NCI-H1092 (cell line): ENCODE data around the gene ANO10.

Experiments
- DNase-seq: peaks from one replicate; lab custom pipeline; 2025; lab: John Stamatoyannopoulos, UW

Gene ANO10

DNA sequence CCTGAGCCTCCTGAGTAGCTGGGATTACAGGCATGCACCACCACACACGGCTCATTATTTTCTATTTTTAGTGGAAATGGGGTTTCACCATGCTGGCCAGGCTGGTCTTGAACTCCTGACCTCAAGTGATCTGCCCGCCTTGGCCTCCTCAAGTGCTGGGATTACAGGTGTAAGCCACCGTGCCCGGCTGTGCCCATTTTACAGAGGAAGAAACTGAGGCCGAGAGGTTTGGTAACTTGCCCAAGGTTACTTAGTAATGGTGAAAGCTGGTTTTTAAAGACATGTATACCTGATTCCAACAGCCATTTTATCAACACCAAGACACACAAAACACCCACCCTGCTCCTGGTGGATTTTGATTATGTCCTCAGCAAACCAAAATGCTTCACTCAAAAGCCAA, 206.7 kb downstream of the ANO10 start:
- no peak for DNase-seq

DNA sequence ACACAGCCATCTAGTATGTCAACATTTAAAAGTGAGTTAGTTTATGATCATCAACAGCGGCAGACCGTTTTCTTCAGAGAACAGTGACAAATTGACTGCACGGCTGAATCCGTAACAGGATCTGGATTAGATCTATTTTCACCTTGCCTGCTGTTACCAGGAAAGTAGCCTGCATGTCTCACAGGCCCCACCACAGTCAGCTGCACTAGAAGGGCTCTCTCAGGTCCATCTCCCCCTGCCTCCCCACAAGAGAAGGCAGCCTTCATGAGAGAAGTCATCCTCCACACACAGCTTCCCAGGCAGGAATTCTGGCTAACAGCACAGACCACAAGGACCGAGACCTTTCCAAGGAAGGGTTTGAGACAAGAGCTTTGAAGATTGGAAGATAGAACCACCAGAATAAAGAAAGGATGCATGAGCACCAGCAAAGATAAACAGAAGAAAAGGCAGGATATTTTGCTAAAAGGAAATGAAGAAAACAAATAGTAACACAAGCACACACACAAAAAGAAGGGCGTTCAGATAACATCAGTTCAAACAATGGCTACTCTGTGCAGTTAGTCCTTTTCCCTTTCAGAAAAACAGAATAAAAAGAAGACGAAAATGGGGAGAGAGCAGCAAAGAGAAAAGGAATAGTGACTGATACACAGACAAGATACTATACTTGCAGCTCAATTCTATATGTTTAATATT, 208.0 kb downstream of the ANO10 start:
- no peak for DNase-seq

DNA sequence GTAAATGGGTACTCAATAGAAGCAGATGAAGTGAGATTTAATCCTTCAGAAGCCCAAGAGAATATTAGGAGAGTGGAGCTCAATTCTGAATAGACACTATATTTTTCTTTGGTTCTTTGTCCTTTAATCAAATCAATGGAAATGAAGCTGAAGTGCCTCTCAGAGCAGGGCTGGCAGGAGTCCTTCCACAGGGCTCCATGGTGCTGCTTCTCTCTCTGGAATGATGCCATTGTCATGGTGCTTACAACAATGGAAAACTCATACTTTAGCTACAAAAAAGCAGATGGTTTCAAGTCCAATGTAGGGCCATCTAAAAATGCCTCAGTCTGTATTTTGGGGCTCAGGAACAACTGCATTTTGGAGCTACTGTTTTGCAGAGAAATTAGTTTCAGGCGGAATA, 210.4 kb downstream of the ANO10 start:
- peak; percentile 11 for DNase-seq

DNA sequence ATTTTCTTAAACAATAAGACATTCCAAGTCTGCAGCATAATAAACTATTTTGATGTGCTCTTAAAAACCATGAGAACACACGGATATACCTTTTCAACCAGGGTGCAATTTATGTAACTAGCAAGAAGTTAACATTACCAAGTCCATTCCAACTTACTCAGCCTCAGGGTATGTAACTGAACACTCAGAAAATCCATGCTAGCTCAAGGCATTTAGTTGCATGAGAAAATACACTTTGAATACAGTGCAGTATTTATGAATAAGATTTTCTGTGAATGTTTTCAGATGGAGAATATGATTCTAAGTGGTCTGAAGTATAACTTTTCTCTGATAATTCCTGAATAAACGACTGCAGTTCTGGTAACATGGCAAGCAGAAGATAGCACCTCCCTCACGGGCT, 211.2 kb downstream of the ANO10 start:
- DNase-seq, result no peak

DNA sequence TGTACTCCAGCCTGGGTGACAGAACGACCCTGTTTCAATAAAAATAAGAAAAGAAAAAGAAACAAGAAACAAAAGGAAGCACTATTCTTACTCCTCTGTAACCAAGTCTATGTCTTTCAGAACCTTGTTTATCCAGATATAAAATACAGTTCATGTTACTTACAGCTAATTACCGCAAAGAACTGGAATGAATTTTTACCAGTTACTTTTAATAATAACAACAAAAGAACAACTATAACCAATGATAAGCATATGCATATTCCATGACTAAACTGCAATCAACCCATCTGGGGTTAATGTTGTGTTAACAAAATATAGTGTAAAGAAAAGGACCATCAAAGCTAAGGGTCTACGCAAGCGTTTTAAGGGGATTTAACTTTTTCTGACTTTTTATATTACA, 212.3 kb downstream of the ANO10 start:
- DNase-seq, result no peak

DNA sequence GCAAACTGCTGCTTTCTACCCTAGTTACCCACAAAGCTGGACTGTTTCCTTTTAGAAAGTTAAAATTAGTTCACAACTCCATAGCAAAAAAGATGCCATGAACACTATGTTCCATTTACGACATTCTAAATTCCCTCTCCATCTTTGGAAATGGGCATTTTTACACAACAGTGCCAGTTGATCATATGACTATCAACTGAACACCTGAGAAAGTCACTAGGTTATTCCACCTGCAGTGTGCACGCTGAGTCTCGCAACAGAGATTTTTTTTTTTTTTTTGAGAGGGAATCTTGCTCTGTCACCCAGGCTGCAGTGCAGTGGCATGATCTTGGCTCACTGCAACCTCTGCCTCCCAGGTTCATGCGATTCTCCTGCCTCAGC, 215.2 kb downstream of the ANO10 start:
- DNase-seq, result no peak

DNA sequence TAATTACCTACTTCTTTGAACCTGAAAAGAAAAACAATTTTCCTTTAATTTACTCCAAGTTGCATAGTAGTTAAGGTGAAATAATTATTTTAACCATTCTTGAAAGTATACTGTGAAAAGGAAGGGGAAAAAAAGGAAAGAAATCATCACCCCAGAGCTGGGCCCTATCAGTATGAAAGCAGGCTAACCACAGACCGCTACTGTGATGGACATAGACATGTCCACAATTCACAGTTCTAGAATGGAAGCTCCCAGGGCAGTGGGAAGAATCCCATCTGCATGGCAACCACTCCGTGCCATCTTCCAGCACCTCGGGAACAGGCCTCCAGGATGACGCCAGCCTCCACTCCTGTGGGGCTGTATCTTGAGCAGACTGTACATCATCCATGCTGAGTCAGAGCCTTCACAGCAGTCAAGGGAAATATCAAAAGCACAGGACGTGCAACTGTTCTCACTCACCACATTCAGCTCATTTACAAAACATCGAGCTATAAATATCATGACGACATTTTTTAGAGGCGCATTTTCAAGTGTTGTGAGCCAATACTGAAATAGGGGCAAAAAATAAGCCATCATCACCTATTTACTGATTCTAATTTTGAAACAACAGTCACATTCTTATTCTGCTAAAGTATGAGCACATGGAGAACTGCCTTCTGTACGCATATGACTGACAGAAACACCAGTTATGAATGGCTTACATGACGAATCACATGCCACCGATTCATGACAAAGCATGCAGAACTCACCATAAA, 215.7 kb downstream of the ANO10 start:
- DNase-seq, result no peak

DNA sequence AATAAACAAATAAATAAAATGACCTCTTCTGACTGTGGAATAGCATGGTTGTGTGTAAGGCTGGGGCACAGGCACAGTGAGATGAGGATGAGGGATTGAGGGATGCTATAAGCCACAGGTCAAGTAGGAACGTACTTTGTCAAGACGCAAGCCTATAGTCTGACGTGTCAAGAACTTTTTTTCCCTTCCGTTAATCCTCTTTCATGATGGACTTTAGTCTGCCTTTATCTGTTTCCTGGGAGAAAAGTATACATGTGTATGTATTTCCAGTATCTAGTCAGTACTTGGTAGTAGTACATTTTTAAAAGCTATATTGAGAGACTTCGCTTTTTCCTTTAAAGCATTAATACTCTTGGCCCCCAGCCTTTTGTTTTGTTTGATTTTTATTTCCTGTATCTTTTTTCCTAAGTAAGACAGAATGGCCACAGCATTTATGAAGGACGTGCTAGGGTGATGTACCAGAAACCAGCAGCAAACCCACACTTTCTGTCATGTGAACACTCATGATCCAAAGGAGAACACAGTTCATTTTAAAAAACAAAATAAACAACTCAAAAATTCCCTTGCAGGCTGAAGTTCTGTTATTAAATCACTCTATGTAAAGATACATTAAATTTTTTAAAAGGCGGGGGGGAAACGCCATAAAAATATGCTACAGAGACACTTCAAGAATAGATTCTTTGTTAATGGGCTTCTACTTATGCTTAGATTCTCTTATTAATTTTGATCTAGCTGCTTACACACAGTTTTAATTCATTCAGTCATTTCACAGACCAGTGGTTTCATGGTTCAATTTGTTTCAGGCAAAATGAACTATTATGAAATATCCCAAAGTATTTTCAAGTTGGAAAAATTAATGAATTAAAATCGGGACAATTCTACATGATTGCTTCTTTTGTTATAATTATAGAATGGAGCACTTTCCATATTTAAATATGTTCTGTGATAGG, 220.8 kb downstream of the ANO10 start:
- DNase-seq, result no peak

DNA sequence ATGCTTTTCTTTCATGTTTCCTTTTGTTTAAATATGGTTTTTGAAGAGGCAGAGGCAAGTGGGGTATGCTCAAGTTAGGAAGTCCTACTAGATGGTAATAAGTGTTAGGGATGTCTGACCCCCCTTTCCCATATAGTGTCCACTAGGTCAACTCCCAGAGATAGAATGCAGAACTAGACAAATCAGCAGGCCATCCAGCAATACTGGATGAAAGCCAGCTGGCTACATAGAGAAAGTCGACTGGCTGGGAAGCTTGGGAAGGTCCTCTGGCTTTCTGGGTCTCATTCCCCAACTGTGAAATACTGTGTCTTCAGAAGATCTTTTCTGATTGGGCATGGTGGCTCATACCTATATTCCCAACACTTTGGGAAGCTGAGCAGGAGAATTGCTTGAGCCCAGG, 221.6 kb downstream of the ANO10 start:
- no peak for DNase-seq

DNA sequence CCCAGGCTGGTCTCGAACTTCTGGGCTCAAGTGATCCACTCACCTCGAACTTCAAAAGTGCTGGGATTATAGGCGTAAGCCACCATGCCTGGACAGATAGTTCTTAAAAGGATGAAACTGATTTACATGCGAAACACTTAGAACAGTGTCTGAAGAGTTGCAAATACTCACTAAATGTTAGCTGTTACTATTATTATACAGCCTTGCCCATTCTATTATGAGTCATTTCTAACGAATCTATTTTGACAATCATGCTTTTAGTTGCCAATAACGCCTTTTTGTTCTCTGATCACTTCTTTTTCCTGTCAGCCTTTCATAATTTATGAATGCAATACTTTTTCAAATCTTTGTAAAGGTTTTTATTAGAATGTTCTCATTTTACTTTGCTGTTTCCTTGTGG, 222.8 kb downstream of the ANO10 start:
- DNase-seq, result no peak

DNA sequence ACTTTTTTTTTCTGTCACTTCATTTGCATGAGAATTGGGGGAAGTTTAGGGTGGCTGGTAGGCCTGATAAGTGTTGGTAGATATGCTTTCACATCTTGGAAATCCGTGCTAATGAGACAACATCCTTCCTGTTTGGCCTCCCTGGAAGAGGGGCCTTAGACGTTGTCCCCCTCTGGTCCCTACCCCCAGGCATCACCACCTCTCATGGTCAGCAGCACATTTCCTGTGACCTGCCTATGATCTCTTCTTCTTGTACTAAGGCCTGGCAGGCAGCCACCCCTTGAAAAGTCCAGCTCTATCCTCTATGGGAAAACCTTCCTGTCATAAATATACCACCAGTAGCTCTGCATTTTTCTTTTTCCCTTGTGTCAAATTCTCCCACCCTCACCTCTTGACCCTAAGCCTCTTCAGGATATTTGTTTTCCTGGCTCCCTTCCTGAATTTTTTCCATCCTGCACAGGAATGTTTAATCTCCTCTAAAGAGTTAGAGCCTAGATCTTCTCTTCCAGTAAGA, 227.7 kb downstream of the ANO10 start:
- no peak for DNase-seq

DNA sequence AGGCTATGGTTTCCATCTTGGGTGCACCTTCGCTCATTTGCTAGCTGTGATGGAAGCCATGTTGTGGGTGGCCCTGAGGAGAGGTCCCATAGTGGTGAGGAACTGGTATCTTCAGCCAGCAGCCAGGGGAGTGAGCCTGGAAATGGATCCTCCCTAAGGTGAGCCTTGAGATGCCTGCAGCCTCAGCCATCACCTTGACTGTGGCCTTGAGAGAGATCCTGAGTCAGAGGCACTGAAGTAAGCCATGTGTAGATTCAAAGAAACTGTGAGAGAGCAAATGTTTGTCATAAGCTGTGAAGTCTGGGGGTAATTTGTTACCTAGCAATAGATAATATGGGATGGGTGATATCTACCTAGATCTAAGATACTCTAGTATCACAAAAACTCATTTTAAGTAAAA, 230.2 kb downstream of the ANO10 start:
- DNase-seq, result no peak

DNA sequence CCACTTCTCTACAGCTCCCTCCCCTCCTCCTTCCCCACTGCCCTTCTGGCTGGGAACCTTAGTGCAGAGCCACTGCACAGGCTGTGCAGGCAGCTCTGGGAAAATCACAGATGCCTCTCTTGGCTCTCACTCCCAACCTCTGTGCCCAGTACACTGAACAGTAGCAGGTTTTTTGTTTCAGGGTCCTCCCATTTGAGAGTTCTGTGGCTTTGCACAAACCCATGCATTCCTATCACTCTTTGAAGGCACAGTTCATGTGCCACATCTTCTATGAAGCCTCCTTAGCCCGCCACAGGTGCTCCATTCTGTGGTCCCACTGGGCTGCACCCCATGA, 231.6 kb downstream of the ANO10 start:
- no peak for DNase-seq

DNA sequence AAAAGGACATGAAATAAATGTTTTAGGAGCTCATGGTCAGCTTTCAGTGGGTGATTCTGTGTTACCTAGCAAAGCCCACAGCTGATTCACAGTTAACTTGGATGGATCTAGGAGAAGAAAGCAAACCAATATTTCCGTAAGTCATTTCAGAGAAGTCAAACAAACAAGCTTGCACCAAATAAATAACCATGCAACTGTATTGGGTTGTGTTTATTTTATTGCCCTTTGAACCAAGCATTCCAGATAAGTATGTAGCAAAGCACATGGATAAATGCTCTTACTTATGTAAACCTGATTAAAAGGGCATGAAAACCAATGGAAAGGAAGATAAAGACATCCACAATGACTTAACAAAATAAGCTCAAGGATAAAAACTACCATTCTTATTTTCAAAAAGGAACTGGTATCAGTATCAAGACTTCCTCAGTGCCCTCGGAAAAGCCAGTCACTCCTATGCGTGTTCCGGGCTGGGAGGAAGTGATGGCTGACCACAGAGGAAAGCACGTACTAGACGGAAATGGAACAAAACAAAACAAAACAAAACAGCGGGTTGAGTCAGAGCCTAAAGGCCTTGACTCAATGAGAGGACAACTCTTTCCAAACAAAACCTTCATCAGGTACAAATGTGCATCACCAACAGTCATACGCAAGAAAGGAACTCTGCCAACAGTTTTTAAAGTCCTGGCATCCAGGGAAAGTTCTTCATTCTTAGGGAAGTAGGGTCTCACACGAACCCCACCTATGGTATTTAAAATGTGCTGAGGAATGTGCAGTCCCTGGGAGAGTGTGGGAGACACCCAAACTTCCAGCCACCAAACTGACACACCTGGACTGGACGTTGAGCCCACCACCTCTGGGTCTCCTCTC, 232.2 kb downstream of the ANO10 start:
- no peak for DNase-seq

DNA sequence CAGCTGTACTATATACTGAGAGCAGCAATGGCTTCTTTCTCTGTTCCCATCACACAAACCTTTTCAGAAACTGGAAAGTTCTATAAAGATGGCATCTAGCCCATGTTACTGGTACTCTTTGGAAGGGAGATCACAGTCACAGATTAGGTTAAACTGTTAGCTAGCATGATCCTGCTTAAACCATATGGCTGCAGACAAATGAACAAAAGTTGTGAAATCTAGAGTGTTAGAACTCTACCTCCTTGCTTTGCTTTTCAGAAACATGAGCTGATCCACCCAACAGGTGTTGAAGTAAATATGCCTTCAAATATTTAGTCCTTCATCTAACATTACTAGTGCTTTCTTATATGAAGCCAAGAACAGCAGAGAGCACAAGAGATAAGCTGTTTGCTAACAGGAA, 232.9 kb downstream of the ANO10 start:
- no peak for DNase-seq

DNA sequence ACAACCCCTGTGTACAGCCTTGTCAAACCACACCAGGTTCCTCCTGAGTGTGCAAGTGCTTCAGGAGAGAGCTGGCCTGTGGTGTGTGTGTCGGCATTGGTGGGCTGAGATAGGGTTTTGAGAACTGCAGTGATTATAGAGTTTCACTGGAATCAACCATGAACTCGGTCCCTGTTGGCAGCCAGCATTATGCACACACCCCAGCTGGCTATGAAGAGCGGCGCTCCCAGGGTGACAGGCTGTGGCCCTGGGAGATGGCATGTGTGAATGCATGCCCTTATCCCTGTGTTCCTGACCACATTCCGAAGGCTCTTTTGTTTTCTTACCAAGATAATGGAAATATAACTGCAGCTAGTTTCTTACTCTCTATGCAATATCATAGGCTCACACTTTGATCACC, 233.6 kb downstream of the ANO10 start:
- no peak for DNase-seq

DNA sequence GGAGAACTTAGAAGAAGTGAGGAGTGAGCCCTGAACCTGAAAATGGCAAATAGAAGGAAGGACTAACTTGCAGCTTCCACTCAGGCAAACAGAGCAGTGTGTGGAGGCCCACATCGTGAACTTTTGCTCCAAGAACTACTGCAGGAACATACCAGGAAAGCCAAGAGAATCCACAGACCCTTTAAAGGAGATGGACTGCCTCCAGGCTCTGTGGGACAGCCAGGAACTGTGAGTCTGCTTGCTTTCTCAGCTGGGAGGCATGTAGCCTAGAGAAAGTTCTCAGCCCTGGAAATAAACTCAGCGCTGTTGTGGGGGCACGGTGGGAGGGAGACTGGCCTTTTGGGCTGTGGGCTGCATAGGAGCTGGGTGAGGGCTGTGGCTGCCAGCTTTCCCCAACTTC, 242.5 kb downstream of the ANO10 start:
- no peak for DNase-seq

DNA sequence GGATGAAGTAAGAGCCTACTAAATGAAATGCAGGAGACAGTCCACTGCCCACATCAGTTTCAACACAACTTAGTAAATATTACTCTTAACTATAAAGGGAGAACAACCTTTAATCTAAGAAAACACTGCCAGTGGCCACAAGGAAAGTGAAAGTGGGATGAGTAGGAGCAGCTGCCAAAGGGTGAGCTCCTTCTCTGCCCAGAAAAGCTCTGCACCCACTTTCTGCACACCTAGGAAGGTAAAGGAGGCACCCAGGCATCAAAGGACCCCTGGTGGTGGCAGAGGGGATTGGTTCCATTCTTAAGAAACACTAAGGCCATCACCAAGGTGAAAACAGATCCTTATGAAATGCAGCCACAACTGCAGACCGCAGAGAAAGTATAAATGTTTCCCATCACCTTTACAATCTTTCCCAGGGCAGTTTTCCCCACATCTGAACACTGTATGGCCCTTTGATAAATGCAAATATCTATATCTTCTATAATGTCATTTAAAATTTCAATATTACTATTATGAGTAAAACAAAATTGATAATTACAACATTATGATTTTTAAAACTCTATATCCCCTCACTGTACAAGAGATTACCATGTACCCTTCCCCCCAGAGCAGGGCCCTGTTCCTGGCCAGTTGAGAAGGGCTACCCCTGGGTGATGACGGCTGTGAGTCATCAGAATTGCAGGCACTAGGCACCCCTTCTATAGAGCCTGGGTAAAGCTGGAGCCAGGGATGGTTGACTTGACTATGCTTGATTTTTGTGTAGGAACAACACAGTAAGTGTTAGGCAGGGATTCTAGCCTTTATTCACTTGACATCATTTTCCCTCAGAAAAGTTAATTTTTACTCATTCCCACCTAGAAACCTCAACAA, 243.5 kb downstream of the ANO10 start:
- no peak for DNase-seq

DNA sequence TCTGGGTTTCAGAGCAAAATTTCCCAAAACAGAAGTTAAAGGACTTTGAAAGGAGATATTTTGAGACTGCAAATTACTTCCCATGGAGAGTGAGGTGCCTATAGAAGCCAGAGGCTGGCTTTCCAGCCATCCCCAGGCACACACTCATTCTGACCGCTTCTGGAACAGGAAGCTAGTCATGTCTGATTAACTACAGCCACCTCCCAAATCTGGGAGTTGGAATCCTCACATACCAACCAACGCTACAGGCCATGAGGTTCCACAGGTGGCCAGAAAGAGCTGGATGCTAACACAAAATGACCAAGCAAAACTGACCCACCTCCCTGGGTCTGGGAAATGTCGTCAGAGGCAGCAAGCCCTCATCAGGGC, 248.3 kb downstream of the ANO10 start:
- no peak for DNase-seq

DNA sequence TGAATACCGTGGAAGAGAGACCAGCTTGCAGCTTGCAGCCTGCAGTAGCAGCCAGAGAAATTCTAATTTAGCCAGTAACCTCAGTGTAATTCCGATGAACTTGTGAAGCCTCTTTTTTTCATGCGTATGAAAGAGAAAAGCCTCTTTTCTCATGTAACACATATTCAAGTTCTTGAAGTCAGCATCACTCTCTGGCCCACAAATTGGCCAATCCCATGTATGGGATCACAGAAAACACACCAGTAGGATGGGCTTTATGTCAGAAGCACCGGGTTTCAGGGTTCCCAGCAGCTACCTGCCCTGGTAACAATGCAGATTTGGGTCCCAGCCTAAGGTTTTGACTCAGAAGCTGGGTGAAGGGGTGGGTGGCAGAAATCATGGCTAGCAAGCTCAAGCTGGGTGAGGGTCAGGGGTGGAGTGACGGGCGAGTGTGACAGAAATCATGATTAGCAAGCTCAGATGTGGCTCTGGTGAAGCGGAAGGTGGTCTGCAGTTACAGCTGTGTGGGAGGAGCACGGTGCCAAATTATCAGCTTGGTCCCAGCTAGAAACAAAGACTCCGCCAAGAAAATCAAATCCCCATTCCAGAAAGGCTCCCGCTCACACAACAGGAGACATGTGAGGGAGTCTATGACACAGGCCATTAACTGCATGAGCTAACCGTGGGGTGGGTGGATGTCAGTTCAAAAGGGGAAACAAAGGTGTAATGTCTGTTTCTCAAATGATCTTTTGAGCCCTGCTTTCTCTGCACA, 248.8 kb downstream of the ANO10 start:
- DNase-seq, result no peak
